ENCODE data around the gene TEKT3. TPM values are rescaled to one million over a fixed set of nuclear protein-coding genes. Genes with fewer than 3 reads are reported as not detected.

Gene TEKT3
- total and polyA plus RNA-seq, 9 of the 15 experiments (the other 6 are each of a cell fraction or from before 2014, with no cell fraction given) = not detected

DNA sequence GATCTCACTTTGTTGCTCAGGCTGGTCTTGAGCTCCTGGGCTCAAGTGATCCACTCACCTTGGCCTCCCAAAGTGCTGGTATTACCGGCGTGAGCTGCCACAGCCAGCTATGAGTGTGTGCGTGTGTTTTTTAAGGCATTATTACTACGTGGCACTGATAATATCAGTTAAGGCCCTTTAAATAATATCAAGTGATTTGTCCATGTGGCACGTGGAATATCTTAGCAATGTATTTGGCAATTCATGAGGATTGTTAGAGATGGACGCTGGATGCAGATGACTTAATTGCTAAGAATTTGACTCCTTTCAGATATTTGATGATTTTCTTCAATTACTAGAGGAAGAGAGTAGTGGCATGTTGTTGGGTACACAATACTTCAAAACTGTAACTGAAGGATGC lies 50.8 kb downstream of the TEKT3 start (continued):
- TF ChIP-seq CHD7 (IDR thresholded peaks at IDR 0.05; ENCODE audit: low read depth, low read length) (no peak), PHF20 (IDR thresholded peaks at IDR 0.05; ENCODE audit: partially characterized antibody) (no peak), MEF2A (IDR thresholded peaks at IDR 0.05; ENCODE audit: control insufficient read depth, low read depth, low read length) (no peak), NFIC (IDR thresholded peaks at IDR 0.05) (no peak), CREB5 (CRISPR knock-in tag; IDR thresholded peaks at IDR 0.05) (no peak), SLC30A9 (CRISPR knock-in tag; IDR thresholded peaks at IDR 0.05) (no peak)

Measured in K562 (cell line).